GM12878 (cell line): ENCODE data around the gene ABCC1. TPM values are rescaled to one million over a fixed set of nuclear protein-coding genes. Genes with fewer than 3 reads are reported as not detected.

Experiments used
- ATAC-seq: fragments of 200-7000 bp; cut with Tn5 transposase; 3 replicates; pipeline ENCODE4 v1.9.1; 2020; ENCODE audit warnings: mild to moderate bottlenecking, moderate library complexity
- BruUV-seq: library from RNA; stranded (reverse); fragments of 400-500 nt; replicated peaks from 2 replicates; lab custom pipeline; 2021; lab: Mats Ljungman, UMichigan
- CTCF ChIA-PET: fragments of 300-600 bp; sonication (Branson Sonifier 250); formaldehyde crosslinking; extraction: SDS; loops from one replicate; lab custom pipeline; 2021; ENCODE audit warnings: inconsistent platforms; lab: Yijun Ruan, JAX
- POLR2A ChIA-PET: fragments of 350-600 bp; formaldehyde crosslinking; extraction: SDS; loops from one replicate; lab custom pipeline; 2021; ENCODE audit warnings: inconsistent platforms; lab: Charles Lee
- RAD21 ChIA-PET: fragments of 300-600 bp; sonication (Branson Sonifier 250); formaldehyde crosslinking; loops from one replicate; lab custom pipeline; 2023; ENCODE audit warnings: antibody characterized with exemption; ENCODE audit not compliant: unreplicated experiment; lab: Charles Lee
- SMC1A ChIA-PET: fragments of 300-600 bp; sonication (Branson Sonifier 250); formaldehyde crosslinking; loops from one replicate; lab custom pipeline; 2023; ENCODE audit not compliant: unreplicated experiment, uncharacterized antibody; lab: Charles Lee
- DNase-seq: peaks from one replicate; pipeline ENCODE4 v3.0.0-alpha.2; 2011; ENCODE audit warnings: low read depth, low spot score
- FAIRE-seq: peaks from 3 replicates; lab custom pipeline; 2011; peaks lifted over from hg19 to GRCh38; lab: Jason Lieb, UNC
- H2AFZ ChIP-seq: 2 replicates; pipeline ENCODE4 v1.6.0; 2011; ENCODE audit warnings: low read depth, low read length, control low read depth; ENCODE audit not compliant: control insufficient read depth
- H3K27ac ChIP-seq: 2 replicates; pipeline ENCODE4 v1.5.1; 2011; ENCODE audit warnings: control low read depth; ENCODE audit not compliant: control insufficient read depth, insufficient read depth
- H3K27me3 ChIP-seq, 2 experiments: replicated peaks in 1 of 2; 2 replicates each; pipeline versions ENCODE4 v1.6.0 to v1.6.1; 2011; ENCODE audit warnings: low read length in 1 of 2; ENCODE audit not compliant: control insufficient read depth in 2 of 2, insufficient read depth in 2 of 2
- H3K36me3 ChIP-seq, 2 experiments: 2 replicates each; pipeline ENCODE4 v1.5.1; 2011; ENCODE audit warnings: low read length in 1 of 2; ENCODE audit not compliant: control insufficient read depth in 2 of 2, insufficient read depth in 2 of 2
- H3K4me1 ChIP-seq: 2 replicates; pipeline ENCODE4 v1.6.1; 2011; ENCODE audit warnings: mild to moderate bottlenecking, low read length, moderate library complexity, mixed read lengths; ENCODE audit not compliant: control insufficient read depth, insufficient read depth
- H3K4me2 ChIP-seq: 2 replicates; pipeline ENCODE4 v1.6.0; 2011; ENCODE audit warnings: control low read depth; ENCODE audit not compliant: control insufficient read depth, insufficient read depth
- H3K4me3 ChIP-seq: fragments of 200-600 bp; sonication (generic); 2 replicates; pipeline ENCODE4 v1.5.1; 2016
- H3K79me2 ChIP-seq: 2 replicates; pipeline ENCODE4 v1.6.0; 2011; ENCODE audit warnings: low read length; ENCODE audit not compliant: control insufficient read depth, insufficient read depth
- H3K9ac ChIP-seq: 2 replicates; pipeline ENCODE4 v1.8.0; 2011; ENCODE audit warnings: low read length, control low read depth, mixed read lengths; ENCODE audit not compliant: control insufficient read depth, insufficient read depth
- H3K9me3 ChIP-seq: replicated peaks from 3 replicates; pipeline ENCODE4 v1.5.1; 2011; ENCODE audit warnings: mild to moderate bottlenecking, low read length; ENCODE audit not compliant: control insufficient read depth, insufficient read depth
- H4K20me1 ChIP-seq: 2 replicates; pipeline ENCODE4 v1.6.0; 2011; ENCODE audit not compliant: control insufficient read depth, insufficient read depth
- BCLAF1 ChIP-seq: fragments of 450-650 bp; IDR thresholded peaks from 2 replicates; pipeline ENCODE4 v1.6.1; 2017; ENCODE audit warnings: antibody characterized with exemption, mild to moderate bottlenecking, moderate library complexity
- BHLHE40 ChIP-seq, 2 experiments: fragments of 450-650 bp in 1 of 2; IDR thresholded peaks; 2 replicates each; pipeline ENCODE4 v1.6.1; 2011 to 2017; ENCODE audit warnings: low read depth in 2 of 2, borderline replicate concordance in 1 of 2, improper control_type of control experiment in 1 of 2, low read length in 1 of 2, mild to moderate bottlenecking in 1 of 2
- BRCA1 ChIP-seq: IDR thresholded peaks from 2 replicates; pipeline ENCODE4 v1.6.1; 2011; ENCODE audit warnings: low read depth, low read length, improper control_type of control experiment
- CBFB ChIP-seq: IDR thresholded peaks from 2 replicates; pipeline ENCODE4 v1.6.1; 2016; ENCODE audit warnings: antibody characterized with exemption, low read depth
- CHD2 ChIP-seq: IDR thresholded peaks from 2 replicates; pipeline ENCODE4 v1.6.1; 2011; ENCODE audit warnings: low read depth, low read length, improper control_type of control experiment, borderline replicate concordance
- E4F1 ChIP-seq: fragments of 450-650 bp; IDR thresholded peaks from 2 replicates; pipeline ENCODE4 v1.6.1; 2018; ENCODE audit warnings: borderline replicate concordance, mild to moderate bottlenecking; ENCODE audit not compliant: partially characterized antibody
- GATAD2B ChIP-seq: fragments of 450-650 bp; conservative IDR thresholded peaks from 2 replicates; pipeline ENCODE4 v1.6.1; 2017; ENCODE audit warnings: low read depth, mild to moderate bottlenecking, moderate library complexity
- HDGF ChIP-seq: fragments of 450-650 bp; IDR thresholded peaks from 2 replicates; pipeline ENCODE4 v1.6.1; 2016; ENCODE audit warnings: antibody characterized with exemption
- NFIC ChIP-seq: IDR thresholded peaks from 2 replicates; pipeline ENCODE4 v1.6.1; 2012; ENCODE audit warnings: low read depth, mild to moderate bottlenecking, inconsistent platforms, low read length, moderate library complexity
- NR2F1 ChIP-seq: fragments of 450-650 bp; conservative IDR thresholded peaks from 2 replicates; pipeline ENCODE4 v1.6.1; 2017; ENCODE audit warnings: mild to moderate bottlenecking
- PBX3 ChIP-seq: IDR thresholded peaks from 2 replicates; pipeline ENCODE4 v1.6.1; 2011; ENCODE audit warnings: mild to moderate bottlenecking, low read depth, low read length, moderate library complexity; ENCODE audit not compliant: insufficient replicate concordance
- POLR2A ChIP-seq: IDR thresholded peaks from 2 replicates; pipeline ENCODE4 v1.6.1; 2011; ENCODE audit warnings: low read depth, mild to moderate bottlenecking, low read length
- RB1 ChIP-seq: fragments of 450-650 bp; formaldehyde crosslinking; IDR thresholded peaks from 2 replicates; pipeline ENCODE4 v1.6.1; 2017; ENCODE audit warnings: mild to moderate bottlenecking, borderline replicate concordance
- RCOR1 ChIP-seq: conservative IDR thresholded peaks from 2 replicates; pipeline ENCODE4 v1.6.1; 2012; ENCODE audit warnings: low read depth, low read length, improper control_type of control experiment
- SMC3 ChIP-seq: IDR thresholded peaks from 2 replicates; pipeline ENCODE4 v1.6.1; 2011; ENCODE audit warnings: low read length, improper control_type of control experiment, borderline replicate concordance
- SREBF1 ChIP-seq: IDR thresholded peaks from 2 replicates; pipeline ENCODE4 v1.6.1; 2012; ENCODE audit warnings: mild to moderate bottlenecking, low read length
- SREBF2 ChIP-seq: IDR thresholded peaks from 2 replicates; pipeline ENCODE4 v1.6.1; 2012; ENCODE audit warnings: mild to moderate bottlenecking, low read length
- ZNF217 ChIP-seq: fragments of 450-650 bp; IDR thresholded peaks from 2 replicates; pipeline ENCODE4 v1.6.1; 2017; ENCODE audit warnings: antibody characterized with exemption, mild to moderate bottlenecking
- WGBS: methylation state at CpG from one replicate; pipeline ENCODE4 v1.1.6; 2016; ENCODE audit warnings: low lambda C conversion rate; ENCODE audit not compliant: insufficient replicate concordance, insufficient coverage; ENCODE audit errors: missing lambda C conversion rate; 5-methylcytosine and 5-hydroxymethylcytosine counted together
- in situ Hi-C: fragments of 300-500 bp; cut with MboI; formaldehyde crosslinking; loops from 9 replicates; pipeline ENCODE4 v1.14.3; 2018; ENCODE audit warnings: mixed read lengths
- intact Hi-C: fragments of 100-400 bp; cut with micrococcal nuclease; formaldehyde crosslinking; loops from one replicate; pipeline ENCODE4 v1.14.2; 2022; ENCODE audit not compliant: unreplicated experiment
- polyA plus RNA-seq, 11 experiments: library from polyadenylated mRNA; depleted of rRNA in 4 of 11; unstranded in 6 of 11; stranded (reverse) in 5 of 11; fragments of >200 nt; fragmentation: Nextera tagmentation in 4 of 11; fragmentation: Illumina TruSeq in 1 of 11; extraction: Ambion mirVana in 4 of 11; extraction: Trizol in 1 of 11; gene quantifications; 1 replicate in 1 of 11; 2 replicates in 10 of 11; pipeline versions ENCODE4 v1.2.1 to v1.2.3, GENCODE V29; 2011 to 2016; ENCODE audit warnings: inconsistent platforms in 2 of 11, missing spikeins in 2 of 11, low read depth in 1 of 11
- total RNA-seq, 4 experiments: library from RNA; depleted of rRNA in 3 of 4; stranded (reverse); fragments of >200 nt in 3 of 4; fragmentation: Illumina TruSeq in 1 of 4; extraction: Trizol in 1 of 4; gene quantifications; 2 replicates each; pipeline versions ENCODE4 v1.2.1 to v1.2.3, GENCODE V29; 2013 to 2021

Gene ABCC1
- total and polyA plus RNA-seq, 10 of the 15 experiments (the other 5 are each of a cell fraction or from before 2014, with no cell fraction given): 3.2 to 44.6 (median 14.5) TPM

GRCh38 chr16:16059160-16059559, 109.7 kb downstream of the ABCC1 start:
- BruUV-seq: no TSS peak
- Histone ChIP-seq H3K27me3 (no peaks in the 10 kb centered on the region), H3K4me3 (no peak overlapping the region), H3K36me3 (peaks cover 20 to 25% of the 10 kb centered on the region in 2 experiments), H3K4me2 (no peak overlapping the region), H4K20me1 (no peaks in the 10 kb centered on the region), H3K79me2 (no peaks in the 10 kb centered on the region), H3K9me3 (no peaks in the 10 kb centered on the region), H2AFZ (no peak overlapping the region), H3K27ac (no peak overlapping the region), H3K4me1 (peaks cover 3% of the 10 kb centered on the region; the same call in 1 of the 2 replicates), H3K9ac (no peak overlapping the region)
- intact Hi-C loops (no loop called here), in situ Hi-C loops (no loop called here)
- RAD21 ChIA-PET: no interaction called here
- WGBS: 98% methylated on average over 8 of the region's 8 CpGs
- no peak for TF ChIP-seq BHLHE40 (IDR thresholded peaks at IDR 0.05; ENCODE audit: borderline replicate concordance in 1 of 2, low read depth in 2 of 2, low read length in 1 of 2)
- TF ChIP-seq NFIC: no peak
- no peak for TF ChIP-seq E4F1
- no peak for TF ChIP-seq POLR2A
- no peak for TF ChIP-seq RB1
- no peak for TF ChIP-seq NR2F1
- TF ChIP-seq ZNF217: no peak
- TF ChIP-seq GATAD2B: no peak
- TF ChIP-seq CBFB: no peak
- no peak for TF ChIP-seq BCLAF1
- TF ChIP-seq SREBF1: no peak
- no peak for TF ChIP-seq RCOR1
- no peak for TF ChIP-seq CHD2
- no peak for TF ChIP-seq SREBF2
- no peak for TF ChIP-seq HDGF
- no peak for TF ChIP-seq BRCA1
- no peak for TF ChIP-seq SMC3
- TF ChIP-seq PBX3: no peak
- POLR2A ChIA-PET: no interaction called here
- DNase-seq (no peak), ATAC-seq (no peak), FAIRE-seq (no peak)
- SMC1A ChIA-PET: interaction anchor here (0.8 kb wide), 1 partner anchor 171 kb away, joined by 3 read pairs; the partner anchor contains the start of gene CEP20
- CTCF ChIA-PET: interaction anchor here (1.1 kb wide), 1 partner anchor 18 kb away, joined by 3 read pairs; no protein-coding TSS in a partner anchor
